ENCODE data around the gene ZNF397.

ZNF397 gene

DNA sequence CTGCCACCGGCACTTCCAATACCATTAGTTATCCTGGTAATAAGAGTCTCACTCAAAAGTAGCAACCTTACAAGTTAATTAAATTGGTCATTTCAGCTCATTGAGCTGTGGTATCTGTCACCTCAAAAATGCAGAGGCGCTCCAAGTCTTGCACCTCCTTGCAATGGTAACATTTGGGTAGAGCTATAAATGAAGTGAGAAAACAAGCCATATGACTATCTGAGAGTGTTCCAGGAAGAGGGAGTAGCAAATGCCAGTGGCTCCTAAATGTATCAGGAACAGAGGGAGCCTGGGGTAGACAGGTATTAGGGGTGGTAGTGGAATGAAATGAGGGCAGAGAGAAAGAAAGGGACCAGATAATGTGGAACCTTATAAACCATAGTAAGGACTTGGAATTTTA lies 55.2 kb downstream of the ZNF397 start:
- no peak for DNase-seq (ENCODE audit: low read depth)

DNA sequence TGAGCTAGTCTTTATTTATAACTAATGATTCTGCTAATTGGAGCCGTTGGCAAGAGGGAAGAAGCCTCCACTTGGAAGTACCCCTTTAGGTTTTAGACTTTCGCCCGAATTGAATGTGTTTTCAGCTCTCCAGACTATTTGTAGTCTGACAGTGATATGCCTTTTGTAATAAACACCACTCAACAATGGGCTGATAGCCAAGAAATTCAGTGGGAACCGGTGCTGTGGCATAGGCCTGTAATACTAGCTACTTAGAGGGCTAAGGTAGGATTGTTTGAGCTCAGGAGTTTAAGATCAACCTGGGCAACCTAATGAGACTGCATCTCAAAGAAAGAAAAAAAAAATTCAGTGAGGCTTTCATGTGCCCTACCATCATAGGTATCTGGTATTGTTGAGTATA lies 62.8 kb downstream of the ZNF397 start:
- DNase-seq (ENCODE audit: low read depth) = no peak

DNA sequence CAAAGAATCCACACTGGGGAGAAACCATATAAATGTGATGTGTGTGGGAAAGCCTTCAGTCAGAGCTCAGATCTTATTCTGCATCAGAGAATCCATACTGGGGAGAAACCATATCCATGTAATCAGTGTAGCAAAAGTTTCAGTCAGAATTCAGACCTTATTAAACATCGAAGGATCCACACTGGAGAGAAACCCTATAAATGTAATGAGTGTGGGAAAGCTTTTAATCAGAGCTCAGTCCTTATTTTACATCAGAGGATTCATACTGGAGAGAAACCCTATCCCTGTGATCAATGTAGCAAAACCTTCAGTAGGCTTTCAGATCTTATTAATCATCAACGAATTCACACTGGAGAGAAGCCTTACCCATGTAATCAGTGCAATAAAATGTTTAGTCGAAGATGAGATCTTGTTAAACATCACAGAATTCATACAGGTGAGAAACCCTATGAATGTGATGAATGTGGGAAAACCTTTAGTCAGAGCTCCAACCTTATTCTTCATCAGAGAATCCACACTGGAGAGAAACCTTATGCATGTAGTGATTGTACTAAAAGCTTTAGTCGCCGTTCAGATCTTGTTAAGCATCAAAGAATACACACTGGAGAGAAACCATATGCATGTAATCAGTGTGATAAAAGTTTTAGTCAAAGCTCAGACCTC lies 65.9 kb downstream of the ZNF397 start:
- no peak for DNase-seq (ENCODE audit: low read depth)
